ENCODE measurements around the gene PTBP3.

PTBP3 gene

DNA sequence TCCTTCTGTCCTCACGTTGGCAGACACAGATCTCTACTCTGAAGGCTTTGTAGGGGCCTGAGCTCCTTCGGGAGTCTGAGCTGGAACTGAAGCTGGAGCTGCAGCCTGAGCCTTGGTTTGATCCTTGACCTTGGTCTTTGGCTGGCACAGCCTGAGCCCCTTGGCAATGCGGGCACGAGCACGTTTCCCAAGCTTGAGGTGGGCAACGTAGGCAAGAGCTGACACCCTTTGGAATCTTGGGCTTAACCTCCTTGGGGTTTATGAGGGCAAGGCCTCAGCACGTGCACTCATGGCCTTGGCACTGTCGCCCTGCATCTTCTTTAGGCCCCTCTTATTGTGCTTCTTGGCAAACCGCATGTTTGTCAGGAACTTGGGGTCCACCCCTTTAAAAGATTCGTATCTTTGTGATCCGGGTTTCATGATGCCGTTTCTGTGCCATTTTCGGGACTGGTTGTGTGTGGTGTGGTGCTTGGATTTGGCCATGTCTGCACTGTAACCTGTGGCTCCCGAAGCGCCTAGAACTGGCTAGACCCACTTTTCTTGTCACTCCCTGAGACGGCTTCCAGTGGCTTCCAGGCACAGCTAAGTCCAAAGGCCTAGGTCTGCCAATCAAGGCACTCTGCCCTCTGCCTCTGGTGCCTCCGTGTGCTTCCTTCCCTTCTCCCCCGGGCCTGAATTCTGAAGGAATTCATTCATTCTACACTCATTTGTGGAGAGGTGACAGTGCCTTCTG lies 159.8 kb downstream of the PTBP3 start:
- POLR2A ChIA-PET, result interaction anchor here (0.6 to 1.6 kb wide), 4 partner anchors 8 to 159 kb away, joined by 3 to 5 read pairs (median 4); no protein-coding TSS in a partner anchor
- 94% methylated on average over 13 of the region's 18 CpGs for WGBS (ENCODE audit: insufficient coverage)
- peaks cover 0 to 7% (median 2%) of the 10 kb centered on the region in 4 experiments for H3K36me3 ChIP-seq (ENCODE audit: control insufficient read depth in 4 of 4, insufficient read depth in 4 of 4, low read length in 3 of 4)
- peak overlapping the region in 1 of 2 experiments; percentile 79 for H3K27ac ChIP-seq (ENCODE audit: insufficient read depth in 1 of 2, low read depth in 1 of 2, low read length in 2 of 2, poor library complexity in 1 of 2, severe bottlenecking in 2 of 2)
- DNase-seq, result no peak
- peak overlapping the region in 4 of 7 experiments; percentile 58 to 81 (median 70) for H3K4me3 ChIP-seq (ENCODE audit: control insufficient read depth in 1 of 7, extremely low read depth in 1 of 7, insufficient read depth in 4 of 7, low read depth in 2 of 7, low read length in 6 of 7)
- CTCF ChIA-PET, result interaction anchor here (0.8 to 2.4 kb wide), 4 partner anchors 10 to 76 kb away, joined by 3 to 15 read pairs (median 6); no protein-coding TSS in a partner anchor
- peaks cover 4 to 64% (median 54%) of the 10 kb centered on the region in 4 experiments for H3K4me1 ChIP-seq (ENCODE audit: control extremely low read depth in 1 of 4, control insufficient read depth in 4 of 4, insufficient read depth in 4 of 4, low read length in 3 of 4)
- no peaks in the 10 kb centered on the region for H3K27me3 ChIP-seq (replicated peaks in 2 of 5; ENCODE audit: control insufficient read depth in 4 of 5, insufficient read depth in 5 of 5, low read length in 4 of 5)
- no peaks in the 10 kb centered on the region for H3K9me3 ChIP-seq (ENCODE audit: control extremely low read depth in 1 of 5, control insufficient read depth in 4 of 5, insufficient read depth in 2 of 5, low read depth in 1 of 5, low read length in 4 of 5)

- CTCF ChIA-PET, result interaction anchor here (0.6 to 0.8 kb wide), 2 partner anchors 84 to 128 kb away, joined by 4 read pairs; no protein-coding TSS in a partner anchor
- no peak overlapping the region for H3K4me3 ChIP-seq (ENCODE audit: control insufficient read depth in 1 of 7, extremely low read depth in 1 of 7, insufficient read depth in 4 of 7, low read depth in 2 of 7, low read length in 6 of 7)
- H3K9me3 ChIP-seq (ENCODE audit: control extremely low read depth in 1 of 5, control insufficient read depth in 4 of 5, insufficient read depth in 2 of 5, low read depth in 1 of 5, low read length in 4 of 5), result no peaks in the 10 kb centered on the region
- peaks cover 4 to 45% (median 34%) of the 10 kb centered on the region in 4 experiments for H3K4me1 ChIP-seq (ENCODE audit: control extremely low read depth in 1 of 4, control insufficient read depth in 4 of 4, insufficient read depth in 4 of 4, low read length in 3 of 4)
- no peak overlapping the region for H3K27ac ChIP-seq (ENCODE audit: insufficient read depth in 1 of 2, low read depth in 1 of 2, low read length in 2 of 2, poor library complexity in 1 of 2, severe bottlenecking in 2 of 2)
- DNase-seq, result no peak
- peaks cover 0 to 7% (median 2%) of the 10 kb centered on the region in 4 experiments for H3K36me3 ChIP-seq (ENCODE audit: control insufficient read depth in 4 of 4, insufficient read depth in 4 of 4, low read length in 3 of 4)
- POLR2A ChIA-PET, result no interaction called here
- H3K27me3 ChIP-seq (replicated peaks in 2 of 5; ENCODE audit: control insufficient read depth in 4 of 5, insufficient read depth in 5 of 5, low read length in 4 of 5), result no peaks in the 10 kb centered on the region
- WGBS (ENCODE audit: insufficient coverage), result 100% methylated on average over 3 of the region's 5 CpGs
These were observed 162.5 kb downstream of the PTBP3 start for GRCh38 chr9:112170968-112171367.

GRCh38 chr9:112170235-112170634 lies 163.2 kb downstream of the PTBP3 start:
- no peak for DNase-seq
- POLR2A ChIA-PET, result no interaction called here
- peaks cover 4 to 39% (median 27%) of the 10 kb centered on the region in 4 experiments for H3K4me1 ChIP-seq (ENCODE audit: control extremely low read depth in 1 of 4, control insufficient read depth in 4 of 4, insufficient read depth in 4 of 4, low read length in 3 of 4)
- 87% methylated on average over 4 of the region's 4 CpGs for WGBS (ENCODE audit: insufficient coverage)
- no peak overlapping the region for H3K4me3 ChIP-seq (ENCODE audit: control insufficient read depth in 1 of 7, extremely low read depth in 1 of 7, insufficient read depth in 4 of 7, low read depth in 2 of 7, low read length in 6 of 7)
- peaks cover 0 to 7% (median 2%) of the 10 kb centered on the region in 4 experiments for H3K36me3 ChIP-seq (ENCODE audit: control insufficient read depth in 4 of 4, insufficient read depth in 4 of 4, low read length in 3 of 4)
- CTCF ChIA-PET, result interaction anchor here (0.7 kb wide), 1 partner anchor 118 kb away, joined by 3 read pairs; no protein-coding TSS in a partner anchor
- H3K9me3 ChIP-seq (ENCODE audit: control extremely low read depth in 1 of 5, control insufficient read depth in 4 of 5, insufficient read depth in 2 of 5, low read depth in 1 of 5, low read length in 4 of 5), result no peaks in the 10 kb centered on the region
- H3K27ac ChIP-seq (ENCODE audit: insufficient read depth in 1 of 2, low read depth in 1 of 2, low read length in 2 of 2, poor library complexity in 1 of 2, severe bottlenecking in 2 of 2), result no peak overlapping the region
- no peaks in the 10 kb centered on the region for H3K27me3 ChIP-seq (replicated peaks in 2 of 5; ENCODE audit: control insufficient read depth in 4 of 5, insufficient read depth in 5 of 5, low read length in 4 of 5)

DNA sequence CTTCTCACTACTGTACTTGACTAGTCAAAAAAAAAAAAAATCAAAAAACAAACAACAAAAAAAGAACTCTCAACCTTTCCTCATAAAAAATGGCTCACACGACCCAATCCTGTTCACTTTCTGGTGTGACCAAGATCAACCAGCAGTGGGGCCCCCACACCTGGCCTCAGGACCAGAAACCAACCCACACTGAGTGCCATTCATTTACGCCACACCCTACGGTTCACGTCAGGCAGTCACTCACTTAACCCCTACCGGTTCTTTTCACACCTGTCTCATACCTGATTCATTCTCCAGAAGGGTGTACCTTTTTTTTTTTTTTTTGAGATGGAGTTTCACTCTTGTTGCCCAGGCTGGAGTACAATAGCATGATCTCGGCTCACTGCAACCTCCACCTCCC lies 164.1 kb downstream of the PTBP3 start:
- H3K36me3 ChIP-seq (ENCODE audit: control insufficient read depth in 4 of 4, insufficient read depth in 4 of 4, low read length in 3 of 4), result peaks cover 0 to 7% (median 2%) of the 10 kb centered on the region in 4 experiments
- 96% methylated on average over 4 of the region's 6 CpGs for WGBS (ENCODE audit: insufficient coverage)
- no peak for DNase-seq
- no peaks in the 10 kb centered on the region for H3K27me3 ChIP-seq (replicated peaks in 2 of 5; ENCODE audit: control insufficient read depth in 4 of 5, insufficient read depth in 5 of 5, low read length in 4 of 5)
- H3K9me3 ChIP-seq (ENCODE audit: control extremely low read depth in 1 of 5, control insufficient read depth in 4 of 5, insufficient read depth in 2 of 5, low read depth in 1 of 5, low read length in 4 of 5), result no peaks in the 10 kb centered on the region
- H3K4me1 ChIP-seq (ENCODE audit: control extremely low read depth in 1 of 4, control insufficient read depth in 4 of 4, insufficient read depth in 4 of 4, low read length in 3 of 4), result peaks cover 4 to 39% (median 24%) of the 10 kb centered on the region in 4 experiments
- POLR2A ChIA-PET, result no interaction called here
- no peak overlapping the region for H3K27ac ChIP-seq (ENCODE audit: insufficient read depth in 1 of 2, low read depth in 1 of 2, low read length in 2 of 2, poor library complexity in 1 of 2, severe bottlenecking in 2 of 2)
- H3K4me3 ChIP-seq (ENCODE audit: control insufficient read depth in 1 of 7, extremely low read depth in 1 of 7, insufficient read depth in 4 of 7, low read depth in 2 of 7, low read length in 6 of 7), result no peak overlapping the region
- CTCF ChIA-PET, result interaction anchor here (0.7 kb wide), 1 partner anchor 119 kb away, joined by 3 read pairs; no protein-coding TSS in a partner anchor

DNA sequence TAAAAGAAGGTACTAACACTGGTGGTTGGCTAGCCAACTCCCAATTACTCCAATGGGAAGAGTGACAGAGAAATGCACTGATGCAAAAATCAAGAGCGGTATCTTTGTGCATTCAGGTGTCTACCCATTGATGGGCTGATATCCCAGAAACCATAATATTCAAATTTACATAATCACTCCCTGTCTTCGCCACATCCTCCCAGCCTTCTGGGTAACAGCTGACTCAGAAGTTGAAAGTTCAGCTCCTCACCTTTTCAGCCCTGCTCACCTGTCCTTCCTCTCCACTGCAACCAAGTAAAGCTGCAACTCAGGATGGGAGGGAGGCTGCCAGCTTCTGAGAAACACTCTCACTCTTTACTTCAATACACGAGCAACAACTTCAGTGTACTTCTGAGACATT lies 165.2 kb downstream of the PTBP3 start:
- no peaks in the 10 kb centered on the region for H3K9me3 ChIP-seq (ENCODE audit: control extremely low read depth in 1 of 5, control insufficient read depth in 4 of 5, insufficient read depth in 2 of 5, low read depth in 1 of 5, low read length in 4 of 5)
- 100% methylated on average over 2 of the region's 3 CpGs for WGBS (ENCODE audit: insufficient coverage)
- no peak overlapping the region for H3K4me3 ChIP-seq (ENCODE audit: control insufficient read depth in 1 of 7, extremely low read depth in 1 of 7, insufficient read depth in 4 of 7, low read depth in 2 of 7, low read length in 6 of 7)
- H3K27ac ChIP-seq (ENCODE audit: insufficient read depth in 1 of 2, low read depth in 1 of 2, low read length in 2 of 2, poor library complexity in 1 of 2, severe bottlenecking in 2 of 2), result no peak overlapping the region
- POLR2A ChIA-PET, result no interaction called here
- CTCF ChIA-PET, result no interaction called here
- H3K36me3 ChIP-seq (ENCODE audit: control insufficient read depth in 4 of 4, insufficient read depth in 4 of 4, low read length in 3 of 4), result peaks cover 0 to 4% (median 2%) of the 10 kb centered on the region in 4 experiments
- no peaks in the 10 kb centered on the region for H3K27me3 ChIP-seq (replicated peaks in 2 of 5; ENCODE audit: control insufficient read depth in 4 of 5, insufficient read depth in 5 of 5, low read length in 4 of 5)
- DNase-seq, result no peak
- H3K4me1 ChIP-seq (ENCODE audit: control extremely low read depth in 1 of 4, control insufficient read depth in 4 of 4, insufficient read depth in 4 of 4, low read length in 3 of 4), result peaks cover under 1 to 29% (median 12%) of the 10 kb centered on the region in 4 experiments
